Activated naive CD8-positive, alpha-beta T cell treated with anti-CD3 and anti-CD28 coated beads, Interleukin-2, amount 50 U/mL, for 24 hours (primary cell): ENCODE measurements around the gene VSX2.
"Not testable (repeated sequence)": the region's sequence is repeated elsewhere in the genome, so short reads cannot be mapped to it uniquely, and the experiment has no call there.

Source experiments
- ATAC-seq: fragments of 150-1000 bp; cut with Tn5 transposase; one replicate; pipeline ENCODE4 v1.10.0; 2021
- DNase-seq: peaks from one replicate; pipeline ENCODE4 v3.0.0; 2021
- H3K27ac Mint-ChIP-seq: one replicate; pipeline ENCODE4 v1.8.0; 2021; ENCODE audit warnings: mild to moderate bottlenecking, mixed read lengths
- H3K27me3 Mint-ChIP-seq: one replicate; pipeline ENCODE4 v1.8.0; 2021; ENCODE audit warnings: mixed read lengths
- H3K36me3 Mint-ChIP-seq: one replicate; pipeline ENCODE4 v1.8.0; 2021; ENCODE audit warnings: low read depth, mixed read lengths
- H3K4me1 Mint-ChIP-seq: one replicate; pipeline ENCODE4 v1.8.0; 2021; ENCODE audit warnings: mixed read lengths
- H3K4me3 Mint-ChIP-seq: one replicate; pipeline ENCODE4 v1.8.0; 2021; ENCODE audit warnings: mild to moderate bottlenecking, moderate library complexity, mixed read lengths
- H3K9me3 Mint-ChIP-seq: one replicate; pipeline ENCODE4 v1.8.0; 2021; ENCODE audit warnings: mixed read lengths

The VSX2 gene

DNA sequence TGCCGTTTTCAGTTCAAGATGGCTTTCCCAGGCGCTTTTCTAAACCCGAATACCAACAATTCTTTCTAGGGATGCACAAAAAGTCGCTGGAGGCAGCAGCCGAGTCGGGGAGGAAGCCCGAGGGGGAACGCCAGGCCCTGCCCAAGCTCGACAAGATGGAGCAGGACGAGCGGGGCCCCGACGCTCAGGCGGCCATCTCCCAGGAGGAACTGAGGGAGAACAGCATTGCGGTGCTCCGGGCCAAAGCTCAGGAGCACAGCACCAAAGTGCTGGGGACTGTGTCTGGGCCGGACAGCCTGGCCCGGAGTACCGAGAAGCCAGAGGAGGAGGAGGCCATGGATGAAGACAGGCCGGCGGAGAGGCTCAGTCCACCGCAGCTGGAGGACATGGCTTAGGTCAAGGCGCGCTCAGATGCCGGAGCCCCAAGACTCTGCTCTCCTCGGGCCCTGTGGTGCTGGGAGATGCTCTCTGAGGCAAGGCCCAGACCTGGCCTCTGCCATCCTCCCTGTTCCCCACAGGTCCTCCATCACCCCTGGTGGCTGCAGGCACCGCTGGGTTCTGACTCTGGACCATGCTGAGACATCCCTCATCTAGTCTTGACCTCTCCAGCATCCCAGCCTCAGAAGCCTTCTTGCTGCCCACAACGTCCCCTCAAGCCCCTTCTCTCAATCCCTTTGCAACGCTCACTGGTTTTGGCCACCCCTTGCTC is 21.4 kb downstream of the VSX2 start:
- DNase-seq (no peak), ATAC-seq (no peak)
- H3K36me3 Mint-ChIP-seq: no peaks in the 10 kb centered on the region
- peaks cover 5% of the 10 kb centered on the region for H3K4me1 Mint-ChIP-seq
- H3K27ac Mint-ChIP-seq: no peak overlapping the region
- no peaks in the 10 kb centered on the region for H3K9me3 Mint-ChIP-seq
- H3K4me3 Mint-ChIP-seq: no peak overlapping the region
- H3K27me3 Mint-ChIP-seq: peaks cover 8% of the 10 kb centered on the region

- H3K9me3 Mint-ChIP-seq: no peaks in the 10 kb centered on the region
- no peaks in the 10 kb centered on the region for H3K36me3 Mint-ChIP-seq
- no peak for ATAC-seq
- H3K27me3 Mint-ChIP-seq: peaks cover 8% of the 10 kb centered on the region
- peaks cover 5% of the 10 kb centered on the region for H3K4me1 Mint-ChIP-seq
- no peak overlapping the region for H3K4me3 Mint-ChIP-seq
- DNase-seq: no peak
- H3K27ac Mint-ChIP-seq: no peak overlapping the region
Observed at GRCh38 chr14:74261288-74261687, 22.0 kb downstream of the VSX2 start.

DNA sequence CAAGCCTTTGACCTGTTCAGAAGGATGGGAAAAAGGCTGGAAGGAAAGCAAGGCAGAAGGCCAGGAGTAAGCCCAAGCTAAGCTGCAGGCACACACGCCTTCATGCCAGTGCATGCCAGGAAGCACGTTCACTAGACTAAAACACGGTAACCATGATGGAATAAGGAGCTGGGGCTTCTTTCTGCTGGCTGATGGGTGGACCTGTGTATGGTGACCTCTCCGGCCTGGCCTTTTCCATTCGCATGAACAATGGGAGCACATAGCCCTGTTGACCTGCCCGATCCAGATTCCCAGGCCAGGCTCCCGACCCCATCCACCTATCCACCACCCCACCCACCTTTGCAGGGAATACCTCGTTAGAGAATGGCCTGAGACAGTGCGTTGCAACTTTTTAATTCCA is 22.8 kb downstream of the VSX2 start:
- ATAC-seq (no peak), DNase-seq (no peak)
- Mint-ChIP-seq H3K4me3 (no peak overlapping the region), H3K4me1 (peaks cover 1% of the 10 kb centered on the region), H3K27ac (no peak overlapping the region), H3K27me3 (peaks cover 8% of the 10 kb centered on the region), H3K9me3 (no peaks in the 10 kb centered on the region), H3K36me3 (no peaks in the 10 kb centered on the region)

DNA sequence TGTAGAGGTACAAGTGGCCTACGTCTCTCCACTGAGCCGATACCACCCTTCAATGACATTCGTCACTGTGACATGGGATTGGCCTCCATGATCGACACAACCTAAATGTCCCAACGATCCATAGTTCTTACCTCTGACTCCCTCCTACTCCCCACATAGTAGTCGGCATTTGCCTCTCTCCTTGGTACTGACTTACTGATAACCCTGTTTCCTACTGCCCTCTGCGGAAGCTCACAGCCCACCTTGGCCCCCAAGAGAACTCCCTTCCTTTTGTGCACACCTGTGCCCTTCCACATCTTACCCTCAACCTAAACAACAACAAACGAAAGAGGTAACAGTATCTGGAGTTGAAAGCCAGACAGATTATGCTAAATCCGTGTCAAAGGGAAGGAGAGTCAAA is 23.9 kb downstream of the VSX2 start:
- H3K4me3 Mint-ChIP-seq: no peak overlapping the region
- ATAC-seq (no peak), DNase-seq (no peak)
- no peaks in the 10 kb centered on the region for H3K9me3 Mint-ChIP-seq
- peaks cover 8% of the 10 kb centered on the region for H3K27me3 Mint-ChIP-seq
- no peak overlapping the region for H3K27ac Mint-ChIP-seq
- H3K4me1 Mint-ChIP-seq: no peaks in the 10 kb centered on the region
- no peaks in the 10 kb centered on the region for H3K36me3 Mint-ChIP-seq

DNA sequence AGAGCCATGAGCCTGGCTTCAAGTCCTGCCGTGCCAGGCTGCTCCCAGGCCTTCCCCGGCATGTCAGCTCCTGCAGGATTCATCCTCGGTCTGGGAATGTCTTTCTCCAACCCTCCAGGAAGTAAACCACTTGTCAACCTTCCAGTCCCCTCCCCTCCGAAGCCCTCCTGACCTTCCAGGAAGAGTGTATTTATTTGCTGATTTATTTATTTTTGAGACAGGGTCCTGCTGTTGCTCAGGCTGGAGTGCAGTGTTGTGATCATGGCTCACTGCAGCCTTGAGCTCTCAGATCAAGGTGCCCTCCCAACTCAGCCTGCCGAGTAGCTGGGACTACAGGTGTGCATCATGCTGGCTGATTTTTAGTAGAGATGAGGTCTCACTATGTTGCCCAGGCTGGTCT is 24.7 kb downstream of the VSX2 start:
- H3K4me1 Mint-ChIP-seq: no peaks in the 10 kb centered on the region
- H3K27ac Mint-ChIP-seq: no peak overlapping the region
- H3K27me3 Mint-ChIP-seq: peaks cover 4% of the 10 kb centered on the region
- H3K4me3 Mint-ChIP-seq: no peak overlapping the region
- no peaks in the 10 kb centered on the region for H3K9me3 Mint-ChIP-seq
- DNase-seq: no peak
- no peak for ATAC-seq
- no peaks in the 10 kb centered on the region for H3K36me3 Mint-ChIP-seq

DNA sequence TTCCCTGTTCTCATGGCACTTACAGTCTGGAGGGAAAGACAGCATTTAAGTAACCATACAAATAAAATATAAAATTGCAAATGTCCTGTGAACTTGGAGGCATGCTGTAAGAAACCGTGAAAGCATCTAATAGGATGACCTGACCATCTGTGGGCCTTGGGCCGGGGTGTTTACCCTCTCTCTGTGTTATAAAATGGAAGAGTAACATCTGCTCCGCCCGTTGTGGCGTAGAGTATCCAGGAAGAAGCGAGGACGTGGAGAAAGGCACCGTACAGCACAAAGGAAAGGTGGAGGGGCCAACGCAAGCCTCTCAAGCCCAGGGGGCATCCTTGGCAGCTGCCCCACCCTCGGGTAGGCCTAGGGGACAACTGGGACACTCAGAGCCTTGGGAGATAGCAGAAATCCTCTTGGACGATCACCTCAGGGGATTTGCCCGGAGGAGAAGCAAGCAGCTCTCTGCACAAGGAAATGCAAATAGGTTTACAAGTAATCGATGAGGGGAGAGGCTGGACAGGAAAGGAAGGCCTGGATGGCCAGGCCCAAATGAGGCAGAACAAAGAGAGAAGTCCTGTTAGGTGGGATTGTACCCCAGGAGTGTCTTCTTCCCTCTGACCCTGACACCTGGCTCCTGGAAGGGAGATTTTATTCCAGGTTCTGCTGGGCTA is 26.2 kb downstream of the VSX2 start:
- Mint-ChIP-seq H3K4me1 (no peaks in the 10 kb centered on the region), H3K4me3 (no peak overlapping the region), H3K27me3 (no peaks in the 10 kb centered on the region), H3K27ac (no peak overlapping the region), H3K36me3 (no peaks in the 10 kb centered on the region), H3K9me3 (no peaks in the 10 kb centered on the region)
- DNase-seq (no peak), ATAC-seq (no peak)

GRCh38 chr14:74267588-74267987 is 28.3 kb downstream of the VSX2 start:
- ATAC-seq (no peak), DNase-seq (no peak)
- no peaks in the 10 kb centered on the region for H3K9me3 Mint-ChIP-seq
- no peaks in the 10 kb centered on the region for H3K36me3 Mint-ChIP-seq
- no peak overlapping the region for H3K27ac Mint-ChIP-seq
- H3K4me3 Mint-ChIP-seq: no peak overlapping the region
- H3K4me1 Mint-ChIP-seq: no peaks in the 10 kb centered on the region
- no peaks in the 10 kb centered on the region for H3K27me3 Mint-ChIP-seq

- not testable (repeated sequence) for H3K36me3 Mint-ChIP-seq, H3K27me3 Mint-ChIP-seq, H3K27ac Mint-ChIP-seq, H3K4me3 Mint-ChIP-seq, DNase-seq, ATAC-seq, H3K9me3 Mint-ChIP-seq, H3K4me1 Mint-ChIP-seq
Observed at GRCh38 chr14:74270382-74271177, 31.3 kb downstream of the VSX2 start.

- H3K4me3 Mint-ChIP-seq: no peak overlapping the region
- no peaks in the 10 kb centered on the region for H3K9me3 Mint-ChIP-seq
- no peak overlapping the region for H3K27ac Mint-ChIP-seq
- H3K36me3 Mint-ChIP-seq: no peaks in the 10 kb centered on the region
- peaks cover 4% of the 10 kb centered on the region for H3K4me1 Mint-ChIP-seq
- no peaks in the 10 kb centered on the region for H3K27me3 Mint-ChIP-seq
- DNase-seq (no peak), ATAC-seq (no peak)
Observed at GRCh38 chr14:74271365-74271764, 32.1 kb downstream of the VSX2 start.

DNA sequence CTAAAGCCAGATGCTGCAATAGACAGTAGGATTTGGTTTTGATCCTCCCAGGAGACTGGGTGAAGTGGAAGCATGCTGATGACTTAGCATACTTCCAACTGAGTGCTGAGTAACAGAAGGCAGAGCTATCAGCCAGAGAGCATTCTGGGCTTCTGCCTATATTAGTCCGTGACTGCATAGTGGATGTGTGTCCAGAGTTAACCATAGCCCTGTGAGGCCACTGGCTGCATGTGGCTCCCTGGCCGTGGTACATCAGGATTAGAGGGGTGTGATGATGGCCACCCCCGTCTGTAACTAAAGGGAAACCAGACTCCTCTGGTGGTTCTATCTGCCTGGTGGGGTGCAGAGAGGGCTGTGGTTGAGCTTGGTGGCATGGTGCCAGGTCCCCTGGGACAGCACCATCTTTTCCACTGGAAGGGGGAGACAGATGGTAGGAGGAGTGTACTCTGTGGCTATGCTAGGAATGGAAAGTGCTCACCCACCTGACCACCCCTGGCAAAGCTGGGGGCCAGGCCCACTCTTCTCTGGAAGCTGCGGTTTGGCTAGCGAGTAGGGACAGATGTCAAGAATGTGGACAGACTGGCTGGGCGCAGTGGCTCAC is 36.1 kb downstream of the VSX2 start:
- H3K4me1 Mint-ChIP-seq: peaks cover 4% of the 10 kb centered on the region
- DNase-seq (peak; percentile 25), ATAC-seq (peak; percentile 69)
- H3K9me3 Mint-ChIP-seq: peaks cover 12% of the 10 kb centered on the region
- H3K4me3 Mint-ChIP-seq: no peak overlapping the region
- no peaks in the 10 kb centered on the region for H3K27me3 Mint-ChIP-seq
- no peak overlapping the region for H3K27ac Mint-ChIP-seq
- H3K36me3 Mint-ChIP-seq: peaks cover 3% of the 10 kb centered on the region

- H3K36me3 Mint-ChIP-seq: peaks cover 6% of the 10 kb centered on the region
- ATAC-seq (no peak), DNase-seq (no peak)
- no peak overlapping the region for H3K4me3 Mint-ChIP-seq
- H3K4me1 Mint-ChIP-seq: peaks cover 4% of the 10 kb centered on the region
- no peak overlapping the region for H3K27ac Mint-ChIP-seq
- no peaks in the 10 kb centered on the region for H3K27me3 Mint-ChIP-seq
- H3K9me3 Mint-ChIP-seq: peaks cover 12% of the 10 kb centered on the region
Observed at GRCh38 chr14:74278080-74278479, 38.8 kb downstream of the VSX2 start.

- Mint-ChIP-seq H3K27ac (no peak overlapping the region), H3K4me3 (no peak overlapping the region), H3K4me1 (no peaks in the 10 kb centered on the region), H3K9me3 (peaks cover 12% of the 10 kb centered on the region), H3K27me3 (no peaks in the 10 kb centered on the region), H3K36me3 (peaks cover 18% of the 10 kb centered on the region)
- ATAC-seq (no peak), DNase-seq (no peak)
Observed at GRCh38 chr14:74281069-74281468, 41.8 kb downstream of the VSX2 start.

- H3K9me3 Mint-ChIP-seq: no peaks in the 10 kb centered on the region
- H3K4me1 Mint-ChIP-seq: no peaks in the 10 kb centered on the region
- H3K27ac Mint-ChIP-seq: no peak overlapping the region
- H3K4me3 Mint-ChIP-seq: no peak overlapping the region
- DNase-seq (no peak), ATAC-seq (no peak)
- H3K36me3 Mint-ChIP-seq: peaks cover 34% of the 10 kb centered on the region
- H3K27me3 Mint-ChIP-seq: no peaks in the 10 kb centered on the region
Observed at GRCh38 chr14:74286736-74287135, 47.5 kb downstream of the VSX2 start.

- H3K4me1 Mint-ChIP-seq: no peaks in the 10 kb centered on the region
- H3K9me3 Mint-ChIP-seq: no peaks in the 10 kb centered on the region
- DNase-seq (no peak), ATAC-seq (no peak)
- H3K4me3 Mint-ChIP-seq: no peak overlapping the region
- H3K27ac Mint-ChIP-seq: no peak overlapping the region
- H3K36me3 Mint-ChIP-seq: peaks cover 22% of the 10 kb centered on the region
- H3K27me3 Mint-ChIP-seq: no peaks in the 10 kb centered on the region
Observed at GRCh38 chr14:74289801-74290200, 50.6 kb downstream of the VSX2 start.

- no peak for DNase-seq
- no peak for ATAC-seq
- no peaks in the 10 kb centered on the region for H3K27me3 Mint-ChIP-seq
- H3K4me1 Mint-ChIP-seq: no peaks in the 10 kb centered on the region
- no peak overlapping the region for H3K4me3 Mint-ChIP-seq
- peaks cover 22% of the 10 kb centered on the region for H3K36me3 Mint-ChIP-seq
- no peak overlapping the region for H3K27ac Mint-ChIP-seq
- no peaks in the 10 kb centered on the region for H3K9me3 Mint-ChIP-seq
Observed at GRCh38 chr14:74290415-74290814, 51.2 kb downstream of the VSX2 start.
